PC-3 (cell line): ENCODE data around the gene AKAP5. TPM values are rescaled to one million over a fixed set of nuclear protein-coding genes. Genes with fewer than 3 reads are reported as not detected.

Experiments used
- ATAC-seq: fragments of 200-7000 bp; cut with Tn5 transposase; 2 replicates; pipeline ENCODE4 v1.9.1; 2020; ENCODE audit warnings: mild to moderate bottlenecking, moderate library complexity
- BruUV-seq: library from RNA; stranded (reverse); fragments of 400-500 nt; replicated peaks from 2 replicates; lab custom pipeline; 2021; lab: Mats Ljungman, UMichigan
- CTCF ChIA-PET: fragments of 300-600 bp; sonication (Branson Sonifier 250); formaldehyde crosslinking; loops from one replicate; lab custom pipeline; 2022; ENCODE audit warnings: antibody characterized with exemption; lab: Charles Lee
- POLR2A ChIA-PET: fragments of 300-600 bp; sonication (Branson Sonifier 250); formaldehyde crosslinking; loops from one replicate; lab custom pipeline; 2022; ENCODE audit warnings: antibody characterized with exemption; ENCODE audit not compliant: unreplicated experiment; lab: Charles Lee
- DNase-seq: peaks from one replicate; pipeline ENCODE4 v3.0.0-alpha.2; 2015
- H2AFZ ChIP-seq: fragments of 300-600 bp; sonication (generic); 2 replicates; pipeline ENCODE4 v1.6.0; 2016; ENCODE audit warnings: antibody characterized with exemption, low read length
- H3F3A ChIP-seq: fragments of 300-600 bp; sonication (generic); one replicate; pipeline ENCODE4 v1.6.0; 2017; ENCODE audit warnings: antibody characterized with exemption, low read length, control low read depth, mild to moderate bottlenecking; ENCODE audit not compliant: unreplicated experiment
- H3K27ac ChIP-seq: fragments of 300-600 bp; sonication (generic); 2 replicates; pipeline ENCODE4 v1.5.1; 2016; ENCODE audit warnings: mild to moderate bottlenecking, low read length
- H3K27me3 ChIP-seq: fragments of 300-600 bp; sonication (generic); 2 replicates; pipeline ENCODE4 v1.6.1; 2016; ENCODE audit warnings: low read length, mixed read lengths
- H3K36me3 ChIP-seq: fragments of 300-600 bp; sonication (generic); 2 replicates; pipeline ENCODE4 v1.6.1; 2016; ENCODE audit warnings: low read depth, mixed run types, low read length, mixed read lengths
- H3K4me1 ChIP-seq: fragments of 300-600 bp; sonication (generic); 2 replicates; pipeline ENCODE4 v1.5.1; 2016; ENCODE audit warnings: low read length; ENCODE audit not compliant: insufficient read depth
- H3K4me2 ChIP-seq: fragments of 300-600 bp; sonication (generic); 2 replicates; pipeline ENCODE4 v1.6.0; 2016; ENCODE audit warnings: low read length
- H3K4me3 ChIP-seq: fragments of 300-600 bp; sonication (generic); 2 replicates; pipeline ENCODE4 v1.5.1; 2016; ENCODE audit warnings: mild to moderate bottlenecking, low read length, mixed read lengths
- H3K79me2 ChIP-seq: fragments of 300-600 bp; sonication (generic); 2 replicates; pipeline ENCODE4 v1.6.1; 2017; ENCODE audit warnings: low read length, mixed read lengths
- H3K9ac ChIP-seq: fragments of 300-600 bp; sonication (generic); 2 replicates; pipeline ENCODE4 v1.6.0; 2016; ENCODE audit warnings: mild to moderate bottlenecking, low read length
- H3K9me2 ChIP-seq: fragments of 300-600 bp; sonication (generic); replicated peaks from 2 replicates; pipeline ENCODE4 v1.6.1; 2016; ENCODE audit warnings: mixed run types, low read length, mixed read lengths
- H3K9me3 ChIP-seq: fragments of 300-600 bp; sonication (generic); 2 replicates; pipeline ENCODE4 v1.6.1; 2016; ENCODE audit warnings: low read length, mixed read lengths
- H4K20me1 ChIP-seq: fragments of 300-600 bp; sonication (generic); 2 replicates; pipeline ENCODE4 v1.6.1; 2016; ENCODE audit warnings: low read length, mixed read lengths
- EZH2 ChIP-seq: fragments of 300-600 bp; sonication (generic); IDR thresholded peaks from one replicate; pipeline ENCODE4 v1.6.1; 2017; ENCODE audit warnings: antibody characterized with exemption, mild to moderate bottlenecking, low read length; ENCODE audit not compliant: unreplicated experiment
- EZH2phosphoT487 ChIP-seq: fragments of 300-600 bp; sonication (generic); IDR thresholded peaks from 2 replicates; pipeline ENCODE4 v1.6.1; 2018; ENCODE audit warnings: mild to moderate bottlenecking, antibody characterized with exemption, low read length, borderline replicate concordance
- intact Hi-C: fragments of 100-400 bp; cut with micrococcal nuclease; formaldehyde crosslinking; loops from 2 replicates; pipeline ENCODE4 v1.9.0; 2023
- total RNA-seq: library from RNA; depleted of rRNA; stranded (reverse); fragments of >200 nt; gene quantifications from 2 replicates; pipeline ENCODE4 v1.2.3, GENCODE V29; 2014
- TF ChIP-seq, protein P1 (sequence below): fragments of 300-600 bp; sonication (generic); conservative IDR thresholded peaks from 2 replicates; pipeline ENCODE4 v1.5.1; 2017; ENCODE audit warnings: antibody characterized with exemption, low read depth, mild to moderate bottlenecking, low read length

AKAP5 gene
- total RNA-seq, 1 experiment from 2014 or later, result 0.58 TPM

DNA sequence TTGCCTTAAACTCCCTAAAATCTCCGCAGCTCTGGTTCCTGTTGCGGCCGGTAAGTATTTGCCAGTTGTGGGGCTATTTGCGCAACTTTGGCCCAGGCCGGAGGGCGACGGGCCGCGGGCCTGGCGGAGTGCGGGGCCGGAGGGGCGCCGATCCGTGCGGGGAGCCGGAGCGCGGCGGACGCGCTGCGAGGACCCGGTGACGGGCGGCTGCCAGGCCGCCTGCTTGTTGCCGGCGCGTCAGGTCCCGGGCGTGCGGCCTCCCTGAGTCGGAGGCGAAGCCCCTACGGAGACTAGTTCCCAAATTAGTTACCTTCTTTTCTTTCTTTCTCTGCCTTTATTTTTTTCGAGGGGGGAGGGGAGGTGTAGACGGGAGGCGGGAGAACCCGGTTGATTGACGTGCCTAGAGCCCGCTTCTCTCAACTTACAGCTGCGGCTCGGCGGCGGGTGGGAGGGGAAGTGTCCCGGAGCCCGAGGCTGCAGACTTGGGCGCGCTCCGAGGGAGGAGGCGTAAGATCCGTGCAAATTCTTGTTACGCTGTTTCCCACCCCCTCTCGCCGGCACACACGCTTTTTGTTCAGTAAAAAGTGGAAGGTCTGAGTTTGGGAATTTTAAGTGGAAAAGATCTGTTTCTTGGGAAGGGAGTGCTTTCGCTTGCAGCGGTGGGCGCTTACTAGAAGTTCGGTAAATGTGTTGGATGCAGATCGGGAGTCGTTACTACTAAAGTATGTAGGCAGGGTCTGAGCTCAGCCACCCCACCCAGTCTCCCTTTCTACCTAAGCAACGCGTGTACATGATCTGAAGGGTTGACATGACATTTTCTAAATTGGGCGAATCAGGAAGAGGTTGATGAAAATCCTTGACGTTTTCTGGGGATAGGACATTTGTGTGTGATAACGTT is 39.8 kb downstream of the AKAP5 start:
- Histone ChIP-seq H4K20me1 (peaks cover 43% of the 10 kb centered on the region), H3K4me3 (peak overlapping the region; percentile 82), H3K9me3 (no peaks in the 10 kb centered on the region), H2AFZ (peak overlapping the region; percentile 93), H3K79me2 (peaks cover 88% of the 10 kb centered on the region), H3K4me1 (peaks cover 49% of the 10 kb centered on the region), H3K36me3 (no peaks in the 10 kb centered on the region), H3K9me2 (no peaks in the 10 kb centered on the region), H3F3A (peaks cover 6% of the 10 kb centered on the region), H3K4me2 (peak overlapping the region; percentile 97), H3K27ac (peak overlapping the region; percentile 89), H3K27me3 (no peaks in the 10 kb centered on the region), H3K9ac (peak overlapping the region; percentile 88)
- CTCF ChIA-PET, result interaction anchor here (0.6 to 1.1 kb wide), 5 partner anchors 15 to 215 kb away, joined by 3 to 7 read pairs (median 4); partner anchors contain the start of gene HSPA2
- POLR2A ChIA-PET, result interaction anchor here (0.6 to 1.3 kb wide), 6 partner anchors 16 to 124 kb away, joined by 3 to 25 read pairs (median 4); no protein-coding TSS in a partner anchor
- intact Hi-C loops, result loop anchor here (1.0 to 10.0 kb wide), 3 partner anchors 107 to 253 kb away; no protein-coding TSS in a partner anchor
- peak; percentile 89 for DNase-seq
- TSS peak; percentile 49 for BruUV-seq
- no peak for TF ChIP-seq EZH2phosphoT487
- no peak for TF ChIP-seq EZH2
- TF ChIP-seq, protein P1, sequence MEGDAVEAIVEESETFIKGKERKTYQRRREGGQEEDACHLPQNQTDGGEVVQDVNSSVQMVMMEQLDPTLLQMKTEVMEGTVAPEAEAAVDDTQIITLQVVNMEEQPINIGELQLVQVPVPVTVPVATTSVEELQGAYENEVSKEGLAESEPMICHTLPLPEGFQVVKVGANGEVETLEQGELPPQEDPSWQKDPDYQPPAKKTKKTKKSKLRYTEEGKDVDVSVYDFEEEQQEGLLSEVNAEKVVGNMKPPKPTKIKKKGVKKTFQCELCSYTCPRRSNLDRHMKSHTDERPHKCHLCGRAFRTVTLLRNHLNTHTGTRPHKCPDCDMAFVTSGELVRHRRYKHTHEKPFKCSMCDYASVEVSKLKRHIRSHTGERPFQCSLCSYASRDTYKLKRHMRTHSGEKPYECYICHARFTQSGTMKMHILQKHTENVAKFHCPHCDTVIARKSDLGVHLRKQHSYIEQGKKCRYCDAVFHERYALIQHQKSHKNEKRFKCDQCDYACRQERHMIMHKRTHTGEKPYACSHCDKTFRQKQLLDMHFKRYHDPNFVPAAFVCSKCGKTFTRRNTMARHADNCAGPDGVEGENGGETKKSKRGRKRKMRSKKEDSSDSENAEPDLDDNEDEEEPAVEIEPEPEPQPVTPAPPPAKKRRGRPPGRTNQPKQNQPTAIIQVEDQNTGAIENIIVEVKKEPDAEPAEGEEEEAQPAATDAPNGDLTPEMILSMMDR, result no peak
- peak; percentile 43 for ATAC-seq

DNA sequence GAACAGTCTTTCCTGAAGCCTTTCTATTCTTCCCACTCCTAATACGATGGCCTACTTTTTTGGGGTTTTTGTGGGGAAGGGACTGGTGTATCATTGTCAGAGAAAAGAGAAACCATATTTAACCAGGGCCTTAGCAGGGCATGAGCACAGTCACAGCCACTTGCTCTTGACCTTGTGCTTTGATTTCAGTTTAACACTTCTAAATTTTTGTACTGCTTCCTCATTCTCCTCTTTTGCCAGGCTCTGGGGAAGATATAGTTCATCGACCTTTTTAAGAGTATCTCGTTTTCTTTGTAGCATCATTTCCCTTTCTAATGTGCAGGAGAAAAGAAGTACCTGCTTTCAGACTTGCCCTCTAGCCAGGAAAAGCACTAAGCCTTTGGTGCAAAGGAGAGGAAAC is 41.4 kb downstream of the AKAP5 start:
- Histone ChIP-seq H3K9ac (peak overlapping the region; percentile 23), H2AFZ (no peak overlapping the region), H3K4me2 (peak overlapping the region; percentile 97), H3F3A (peaks cover 2% of the 10 kb centered on the region), H3K36me3 (peaks cover 6% of the 10 kb centered on the region; the same call in 1 of the 2 replicates), H3K79me2 (peaks cover 88% of the 10 kb centered on the region), H3K9me2 (no peaks in the 10 kb centered on the region), H3K27ac (peak overlapping the region; percentile 48), H3K4me3 (peak overlapping the region; percentile 82), H3K9me3 (no peaks in the 10 kb centered on the region), H3K27me3 (no peaks in the 10 kb centered on the region), H3K4me1 (peaks cover 47% of the 10 kb centered on the region), H4K20me1 (peaks cover 56% of the 10 kb centered on the region)
- TF ChIP-seq, protein P1, result no peak
- TF ChIP-seq EZH2 (no peak), EZH2phosphoT487 (no peak)
- DNase-seq, result no peak
- BruUV-seq, result no TSS peak
- no peak for ATAC-seq
- ChIA-PET CTCF (no interaction called here), POLR2A (no interaction called here)
- intact Hi-C loops, result loop anchor here (2.0 to 10.0 kb wide), 2 partner anchors 14 to 162 kb away; no protein-coding TSS in a partner anchor
